ENCODE measurements around the gene CDC42EP5.

Gene CDC42EP5

DNA sequence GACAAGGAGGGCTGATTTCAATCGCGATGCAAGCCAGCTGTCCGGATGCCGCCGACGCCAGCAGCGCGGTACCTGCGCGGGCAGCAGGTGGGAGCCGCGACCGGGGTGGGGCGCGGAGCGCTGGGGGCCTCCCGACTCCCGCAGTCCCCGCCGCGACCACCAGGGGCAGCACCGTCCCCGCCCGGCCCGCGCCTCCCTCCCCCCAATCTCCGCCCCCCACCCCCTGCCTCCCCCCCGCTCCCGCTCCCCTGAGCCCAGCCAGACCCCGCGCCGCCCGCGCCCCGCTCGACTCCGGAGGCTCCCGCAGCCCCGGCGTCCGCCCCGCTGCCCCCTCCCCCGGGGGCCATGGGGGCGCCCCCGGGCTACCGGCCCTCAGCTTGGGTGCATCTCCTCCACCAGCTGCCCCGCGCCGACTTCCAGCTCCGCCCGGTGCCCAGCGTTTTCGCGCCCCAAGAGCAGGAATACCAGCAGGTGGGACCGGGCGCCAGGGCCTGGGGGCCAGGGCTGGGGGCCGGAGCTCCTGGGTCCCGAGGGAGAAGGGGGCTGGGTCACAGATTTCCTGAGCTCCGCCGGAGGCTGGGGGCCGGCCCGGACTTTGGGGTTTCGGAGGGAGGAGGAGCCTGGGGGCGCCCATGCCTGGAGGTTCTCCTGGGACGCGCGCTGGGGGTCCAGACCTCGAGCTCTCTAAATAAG, 57.7 kb downstream of the CDC42EP5 start, which contains the start of gene TTYH1:
Gene TTYH1, plus strand, starts transcription at position 257 of the 693 bp plus-strand sequence. Its CDS starts 89 bp downstream, at position 346.
- CTCF ChIA-PET, result interaction anchor here (1.7 kb wide), 1 partner anchor 25 kb away, joined by 8 read pairs; no protein-coding TSS in a partner anchor
- POLR2A ChIA-PET, result no interaction called here
- H3K4me3 ChIP-seq (ENCODE audit: low read depth, low read length), result no peak within 1 kb of the TSS
- DNase-seq (ENCODE audit: low read depth, low spot score), result no peak
- TF ChIP-seq, protein P1, sequence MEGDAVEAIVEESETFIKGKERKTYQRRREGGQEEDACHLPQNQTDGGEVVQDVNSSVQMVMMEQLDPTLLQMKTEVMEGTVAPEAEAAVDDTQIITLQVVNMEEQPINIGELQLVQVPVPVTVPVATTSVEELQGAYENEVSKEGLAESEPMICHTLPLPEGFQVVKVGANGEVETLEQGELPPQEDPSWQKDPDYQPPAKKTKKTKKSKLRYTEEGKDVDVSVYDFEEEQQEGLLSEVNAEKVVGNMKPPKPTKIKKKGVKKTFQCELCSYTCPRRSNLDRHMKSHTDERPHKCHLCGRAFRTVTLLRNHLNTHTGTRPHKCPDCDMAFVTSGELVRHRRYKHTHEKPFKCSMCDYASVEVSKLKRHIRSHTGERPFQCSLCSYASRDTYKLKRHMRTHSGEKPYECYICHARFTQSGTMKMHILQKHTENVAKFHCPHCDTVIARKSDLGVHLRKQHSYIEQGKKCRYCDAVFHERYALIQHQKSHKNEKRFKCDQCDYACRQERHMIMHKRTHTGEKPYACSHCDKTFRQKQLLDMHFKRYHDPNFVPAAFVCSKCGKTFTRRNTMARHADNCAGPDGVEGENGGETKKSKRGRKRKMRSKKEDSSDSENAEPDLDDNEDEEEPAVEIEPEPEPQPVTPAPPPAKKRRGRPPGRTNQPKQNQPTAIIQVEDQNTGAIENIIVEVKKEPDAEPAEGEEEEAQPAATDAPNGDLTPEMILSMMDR (IDR thresholded peaks at IDR 0.05; ENCODE audit: insufficient read depth, low read length, missing control alignments), result no peak

Measured in AG04449 (cell line).